ENCODE measurements around the gene CAB39L.

CAB39L gene

GRCh38 chr13:49404703-49405020 is 39.2 kb downstream of the CAB39L start:
- no peak overlapping the region for H3K4me3 ChIP-seq (ENCODE audit: low read depth, low read length)
- TF ChIP-seq CTCF (IDR thresholded peaks at IDR 0.05; ENCODE audit: low read depth, low read length): no peak

GRCh38 chr13:49403996-49404702 is 39.7 kb downstream of the CAB39L start:
- H3K4me3 ChIP-seq (ENCODE audit: low read depth, low read length): no peak overlapping the region
- TF ChIP-seq CTCF (IDR thresholded peaks at IDR 0.05; ENCODE audit: low read depth, low read length): no peak

GRCh38 chr13:49400755-49401659 is 42.9 kb downstream of the CAB39L start:
- peak overlapping the region; percentile 43 for H3K4me3 ChIP-seq (ENCODE audit: low read depth, low read length)
- TF ChIP-seq CTCF (IDR thresholded peaks at IDR 0.05; ENCODE audit: low read depth, low read length): no peak

- TF ChIP-seq CTCF (IDR thresholded peaks at IDR 0.05; ENCODE audit: low read depth, low read length): no peak
- no peak overlapping the region for H3K4me3 ChIP-seq (ENCODE audit: low read depth, low read length)
Observed at GRCh38 chr13:49399801-49400472, 43.9 kb downstream of the CAB39L start.

GRCh38 chr13:49395878-49396380 is 47.9 kb downstream of the CAB39L start:
- H3K4me3 ChIP-seq (ENCODE audit: low read depth, low read length): no peak overlapping the region
- no peak for TF ChIP-seq CTCF (IDR thresholded peaks at IDR 0.05; ENCODE audit: low read depth, low read length)

GRCh38 chr13:49395451-49395865 is 48.4 kb downstream of the CAB39L start:
- no peak for TF ChIP-seq CTCF (IDR thresholded peaks at IDR 0.05; ENCODE audit: low read depth, low read length)
- H3K4me3 ChIP-seq (ENCODE audit: low read depth, low read length): no peak overlapping the region

All from WI38 (cell line).